GM23338 (cell line): ENCODE measurements around the gene EIF2B1. TPM values are rescaled to one million over a fixed set of nuclear protein-coding genes. Genes with fewer than 3 reads are reported as not detected.
A peak's percentile ranks its signal among the peaks of the same experiment; 100 is the strongest.

Experiments
- ATAC-seq: fragments of 200-7000 bp; cut with Tn5 transposase; 3 replicates; pipeline ENCODE4 v1.9.1; 2020
- DNase-seq: peaks from one replicate; pipeline ENCODE4 v3.0.0-alpha.2; 2015; ENCODE audit warnings: low spot score
- H2AFZ ChIP-seq: fragments of 200-600 bp; sonication (generic); 2 replicates; pipeline ENCODE4 v1.8.0; 2016; ENCODE audit warnings: antibody characterized with exemption, mild to moderate bottlenecking, moderate library complexity
- H3F3A ChIP-seq: fragments of 200-600 bp; sonication (generic); replicated peaks from 2 replicates; pipeline ENCODE4 v1.8.0; 2017; ENCODE audit warnings: antibody characterized with exemption, mixed run types, low read depth
- H3K27ac ChIP-seq: fragments of 200-600 bp; sonication (generic); 2 replicates; pipeline ENCODE4 v1.6.1; 2016; ENCODE audit warnings: low read depth
- H3K27me3 ChIP-seq: fragments of 200-600 bp; sonication (generic); 2 replicates; pipeline ENCODE4 v1.8.0; 2016; ENCODE audit warnings: mild to moderate bottlenecking, mixed run types, moderate library complexity; ENCODE audit not compliant: insufficient read depth
- H3K36me3 ChIP-seq: fragments of 200-600 bp; sonication (generic); 2 replicates; pipeline ENCODE4 v1.8.0; 2016; ENCODE audit warnings: mild to moderate bottlenecking; ENCODE audit not compliant: insufficient read depth
- H3K4me1 ChIP-seq: fragments of 200-600 bp; sonication (generic); 2 replicates; pipeline ENCODE4 v1.8.0; 2016; ENCODE audit warnings: mild to moderate bottlenecking, moderate library complexity; ENCODE audit not compliant: insufficient read depth
- H3K4me2 ChIP-seq: fragments of 200-600 bp; sonication (generic); 2 replicates; pipeline ENCODE4 v1.7.1; 2017; ENCODE audit warnings: mixed run types
- H3K4me3 ChIP-seq: fragments of 200-600 bp; sonication (generic); 2 replicates; pipeline ENCODE4 v1.6.1; 2016; ENCODE audit warnings: mixed run types
- H3K79me2 ChIP-seq: fragments of 200-600 bp; sonication (generic); replicated peaks from 2 replicates; pipeline ENCODE4 v1.8.0; 2017; ENCODE audit warnings: mild to moderate bottlenecking; ENCODE audit not compliant: insufficient read depth
- H3K9me2 ChIP-seq: fragments of 200-600 bp; sonication (generic); 2 replicates; pipeline ENCODE4 v1.8.0; 2017; ENCODE audit not compliant: insufficient read depth
- H4K20me1 ChIP-seq: fragments of 200-600 bp; sonication (generic); replicated peaks from 2 replicates; pipeline ENCODE4 v1.8.0; 2017; ENCODE audit warnings: mild to moderate bottlenecking; ENCODE audit not compliant: insufficient read depth
- H3K27ac Mint-ChIP-seq: 2 replicates; pipeline ENCODE4 v1.8.0; 2020; ENCODE audit warnings: inconsistent platforms, mild to moderate bottlenecking, moderate library complexity, mixed read lengths
- H3K27me3 Mint-ChIP-seq: 3 replicates; pipeline ENCODE4 v1.8.0; 2022; ENCODE audit warnings: low read depth, mild to moderate bottlenecking, moderate library complexity, mixed read lengths, inconsistent platforms; ENCODE audit not compliant: insufficient read depth, poor library complexity
- H3K36me3 Mint-ChIP-seq: 3 replicates; pipeline ENCODE4 v1.8.0; 2021; ENCODE audit warnings: low read depth, mild to moderate bottlenecking, inconsistent platforms, moderate library complexity, mixed read lengths
- H3K4me1 Mint-ChIP-seq: 3 replicates; pipeline ENCODE4 v1.8.0; 2020; ENCODE audit warnings: mild to moderate bottlenecking, inconsistent platforms, mixed read lengths
- H3K4me3 Mint-ChIP-seq: 3 replicates; pipeline ENCODE4 v1.8.0; 2021; ENCODE audit warnings: moderate library complexity, mild to moderate bottlenecking, inconsistent platforms, mixed read lengths
- H3K9me3 Mint-ChIP-seq: 3 replicates; pipeline ENCODE4 v1.8.0; 2020; ENCODE audit warnings: moderate library complexity, mild to moderate bottlenecking, inconsistent platforms, mixed read lengths
- CREB1 ChIP-seq: fragments of 250-450 bp; sonication (Bioruptor Pico); IDR thresholded peaks from 2 replicates; pipeline ENCODE4 v1.5.0; 2020; ENCODE audit warnings: low read depth, mild to moderate bottlenecking, moderate library complexity
- EZH2 ChIP-seq: fragments of 200-600 bp; sonication (generic); IDR thresholded peaks from one replicate; pipeline ENCODE4 v1.8.0; 2017; ENCODE audit warnings: antibody characterized with exemption, mild to moderate bottlenecking, low read depth; ENCODE audit not compliant: unreplicated experiment
- EZH2phosphoT487 ChIP-seq: fragments of 200-600 bp; sonication (generic); IDR thresholded peaks from one replicate; pipeline ENCODE4 v1.8.1; 2018; ENCODE audit warnings: antibody characterized with exemption; ENCODE audit not compliant: unreplicated experiment
- JUNB ChIP-seq: IDR thresholded peaks from one replicate; pipeline ENCODE4 v1.6.1; 2016; ENCODE audit warnings: antibody characterized with exemption; ENCODE audit not compliant: unreplicated experiment
- NANOG ChIP-seq: IDR thresholded peaks from 2 replicates; pipeline ENCODE4 v1.6.1; 2016; ENCODE audit warnings: antibody characterized with exemption, borderline replicate concordance
- POLR2AphosphoS5 ChIP-seq: IDR thresholded peaks from 2 replicates; pipeline ENCODE4 v1.6.1; 2016; ENCODE audit warnings: antibody characterized with exemption, low read depth
- STAT1 ChIP-seq: IDR thresholded peaks from one replicate; pipeline ENCODE4 v1.6.1; 2016; ENCODE audit warnings: antibody characterized with exemption; ENCODE audit not compliant: unreplicated experiment
- ZNF114 ChIP-seq: fragments of 250-450 bp; sonication (Bioruptor Pico); IDR thresholded peaks from 2 replicates; pipeline ENCODE4 v1.5.0; 2020; ENCODE audit warnings: mild to moderate bottlenecking, moderate library complexity
- ZNF331 ChIP-seq: fragments of 250-450 bp; sonication (Bioruptor Pico); IDR thresholded peaks from 2 replicates; pipeline ENCODE4 v1.5.0; 2020; ENCODE audit warnings: low read depth, mild to moderate bottlenecking, moderate library complexity
- polyA plus RNA-seq: library from polyadenylated mRNA; unstranded; fragments of >200 nt; fragmentation: Nextera tagmentation; extraction: Ambion mirVana; gene quantifications from 2 replicates; pipeline ENCODE4 v1.2.1, GENCODE V29; 2016
- total RNA-seq: library from RNA; depleted of rRNA; stranded (reverse); fragments of >200 nt; shearing (Covaris generic); gene quantifications from 2 replicates; pipeline ENCODE4 v1.2.3, GENCODE V29; 2014
- TF ChIP-seq, protein P1 (sequence below): IDR thresholded peaks from one replicate; pipeline ENCODE4 v1.6.1; 2018; ENCODE audit warnings: antibody characterized with exemption; ENCODE audit not compliant: unreplicated experiment
- TF ChIP-seq, protein P2 (sequence below): fragments of 250-450 bp; sonication (Bioruptor Pico); IDR thresholded peaks from 2 replicates; pipeline ENCODE4 v1.5.0; 2020; ENCODE audit warnings: mild to moderate bottlenecking, moderate library complexity
- TF ChIP-seq, protein P3 (sequence below): IDR thresholded peaks from 2 replicates; pipeline ENCODE4 v1.6.1; 2016; ENCODE audit warnings: antibody characterized with exemption

EIF2B1 gene
- total and polyA plus RNA-seq, 2 experiments from 2014 or later, result 33.5 to 117 TPM

DNA sequence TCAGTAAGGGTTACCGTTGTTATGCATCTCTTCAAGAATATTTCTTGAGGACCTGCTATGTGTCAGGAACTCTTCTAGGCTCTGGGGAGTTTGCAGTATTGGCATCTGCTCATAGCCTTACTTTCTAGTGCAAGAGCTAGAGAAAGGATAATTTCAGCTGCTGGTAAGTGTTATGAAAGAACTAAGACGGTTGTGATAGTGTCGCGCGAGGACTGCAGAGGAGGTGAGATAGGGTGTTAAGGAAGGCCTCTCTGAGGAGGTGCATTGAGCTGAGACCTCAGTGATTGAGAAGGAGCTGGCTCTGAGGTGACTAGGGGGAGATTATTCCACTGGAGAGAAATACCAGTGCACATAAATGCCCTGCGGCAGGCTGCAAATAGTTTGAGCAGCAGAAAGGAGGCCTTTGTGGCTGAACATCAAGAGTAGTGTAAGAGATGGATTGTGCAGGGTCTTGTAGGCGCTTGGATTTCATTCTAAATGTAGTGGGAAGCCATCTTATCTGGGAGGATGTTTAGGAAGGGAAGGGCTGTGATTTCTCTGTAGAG is 30.8 kb downstream of the EIF2B1 start (continued):
- TF ChIP-seq EZH2phosphoT487 (no peak), POLR2AphosphoS5 (no peak), ZNF331 (CRISPR knock-in tag) (no peak), NANOG (no peak)

DNA sequence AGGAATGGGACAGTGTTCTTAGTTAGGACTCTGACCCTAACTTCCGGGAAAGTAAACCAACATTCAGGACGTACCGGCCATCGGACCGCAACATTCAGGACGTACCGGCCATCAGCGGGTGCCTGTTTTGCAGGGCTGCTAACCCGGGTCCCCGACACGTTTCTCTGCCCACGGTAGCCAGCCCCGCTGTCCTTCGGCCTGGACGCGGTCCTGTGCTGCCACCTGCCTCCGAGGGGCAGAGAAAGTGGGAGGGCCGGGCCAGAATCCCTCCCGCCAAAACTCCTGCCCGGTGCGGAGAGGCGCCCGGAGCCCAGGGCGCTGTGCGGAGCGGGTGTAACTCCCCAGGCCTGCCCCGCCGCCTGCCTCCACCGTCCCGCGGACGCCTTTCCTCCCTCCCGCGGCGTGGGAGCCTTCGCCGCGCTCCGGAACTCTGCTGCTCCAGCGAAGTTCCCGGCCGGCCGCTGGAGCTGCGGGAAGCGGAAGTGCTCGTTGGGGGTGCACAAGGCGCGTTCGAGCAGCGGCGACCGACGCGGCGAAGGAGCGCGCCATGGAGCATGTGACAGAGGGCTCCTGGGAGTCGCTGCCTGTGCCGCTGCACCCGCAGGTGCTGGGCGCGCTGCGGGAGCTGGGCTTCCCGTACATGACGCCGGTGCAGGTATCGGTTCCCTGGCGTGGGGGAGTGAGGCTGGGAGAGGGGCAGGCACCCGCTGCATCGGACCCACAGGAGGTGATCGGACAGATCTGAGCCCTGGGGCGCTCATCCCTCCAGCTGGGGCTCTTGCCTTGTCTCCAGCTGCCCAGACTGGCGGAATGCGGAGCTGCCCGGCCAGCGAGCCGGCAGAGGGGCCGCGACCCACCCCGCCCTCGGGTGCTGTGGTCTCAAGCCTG is 31.6 kb downstream of the EIF2B1 start, which contains the start of gene DDX55:
TSS of gene DDX55 (plus strand) at position 498 of the 888 bp plus-strand sequence. CDS start at position 548, 50 bp downstream.
- H3K27me3 Mint-ChIP-seq, result peaks cover 5% of the 10 kb centered on the region
- Histone ChIP-seq H3K79me2 (peaks cover 47% of the 10 kb centered on the region), H3K4me3 (peak within 1 kb of the TSS; percentile 100)
- no peak for TF ChIP-seq EZH2phosphoT487
- TF ChIP-seq, protein P1, sequence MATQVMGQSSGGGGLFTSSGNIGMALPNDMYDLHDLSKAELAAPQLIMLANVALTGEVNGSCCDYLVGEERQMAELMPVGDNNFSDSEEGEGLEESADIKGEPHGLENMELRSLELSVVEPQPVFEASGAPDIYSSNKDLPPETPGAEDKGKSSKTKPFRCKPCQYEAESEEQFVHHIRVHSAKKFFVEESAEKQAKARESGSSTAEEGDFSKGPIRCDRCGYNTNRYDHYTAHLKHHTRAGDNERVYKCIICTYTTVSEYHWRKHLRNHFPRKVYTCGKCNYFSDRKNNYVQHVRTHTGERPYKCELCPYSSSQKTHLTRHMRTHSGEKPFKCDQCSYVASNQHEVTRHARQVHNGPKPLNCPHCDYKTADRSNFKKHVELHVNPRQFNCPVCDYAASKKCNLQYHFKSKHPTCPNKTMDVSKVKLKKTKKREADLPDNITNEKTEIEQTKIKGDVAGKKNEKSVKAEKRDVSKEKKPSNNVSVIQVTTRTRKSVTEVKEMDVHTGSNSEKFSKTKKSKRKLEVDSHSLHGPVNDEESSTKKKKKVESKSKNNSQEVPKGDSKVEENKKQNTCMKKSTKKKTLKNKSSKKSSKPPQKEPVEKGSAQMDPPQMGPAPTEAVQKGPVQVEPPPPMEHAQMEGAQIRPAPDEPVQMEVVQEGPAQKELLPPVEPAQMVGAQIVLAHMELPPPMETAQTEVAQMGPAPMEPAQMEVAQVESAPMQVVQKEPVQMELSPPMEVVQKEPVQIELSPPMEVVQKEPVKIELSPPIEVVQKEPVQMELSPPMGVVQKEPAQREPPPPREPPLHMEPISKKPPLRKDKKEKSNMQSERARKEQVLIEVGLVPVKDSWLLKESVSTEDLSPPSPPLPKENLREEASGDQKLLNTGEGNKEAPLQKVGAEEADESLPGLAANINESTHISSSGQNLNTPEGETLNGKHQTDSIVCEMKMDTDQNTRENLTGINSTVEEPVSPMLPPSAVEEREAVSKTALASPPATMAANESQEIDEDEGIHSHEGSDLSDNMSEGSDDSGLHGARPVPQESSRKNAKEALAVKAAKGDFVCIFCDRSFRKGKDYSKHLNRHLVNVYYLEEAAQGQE, result no peak
- no peak for TF ChIP-seq ZNF331 (CRISPR knock-in tag)
- TF ChIP-seq ZNF114 (CRISPR knock-in tag), result no peak
- TF ChIP-seq CREB1, result peak; percentile 91
- TF ChIP-seq NANOG, result no peak
- TF ChIP-seq STAT1, result no peak
- TF ChIP-seq JUNB, result no peak
- TF ChIP-seq, protein P2, sequence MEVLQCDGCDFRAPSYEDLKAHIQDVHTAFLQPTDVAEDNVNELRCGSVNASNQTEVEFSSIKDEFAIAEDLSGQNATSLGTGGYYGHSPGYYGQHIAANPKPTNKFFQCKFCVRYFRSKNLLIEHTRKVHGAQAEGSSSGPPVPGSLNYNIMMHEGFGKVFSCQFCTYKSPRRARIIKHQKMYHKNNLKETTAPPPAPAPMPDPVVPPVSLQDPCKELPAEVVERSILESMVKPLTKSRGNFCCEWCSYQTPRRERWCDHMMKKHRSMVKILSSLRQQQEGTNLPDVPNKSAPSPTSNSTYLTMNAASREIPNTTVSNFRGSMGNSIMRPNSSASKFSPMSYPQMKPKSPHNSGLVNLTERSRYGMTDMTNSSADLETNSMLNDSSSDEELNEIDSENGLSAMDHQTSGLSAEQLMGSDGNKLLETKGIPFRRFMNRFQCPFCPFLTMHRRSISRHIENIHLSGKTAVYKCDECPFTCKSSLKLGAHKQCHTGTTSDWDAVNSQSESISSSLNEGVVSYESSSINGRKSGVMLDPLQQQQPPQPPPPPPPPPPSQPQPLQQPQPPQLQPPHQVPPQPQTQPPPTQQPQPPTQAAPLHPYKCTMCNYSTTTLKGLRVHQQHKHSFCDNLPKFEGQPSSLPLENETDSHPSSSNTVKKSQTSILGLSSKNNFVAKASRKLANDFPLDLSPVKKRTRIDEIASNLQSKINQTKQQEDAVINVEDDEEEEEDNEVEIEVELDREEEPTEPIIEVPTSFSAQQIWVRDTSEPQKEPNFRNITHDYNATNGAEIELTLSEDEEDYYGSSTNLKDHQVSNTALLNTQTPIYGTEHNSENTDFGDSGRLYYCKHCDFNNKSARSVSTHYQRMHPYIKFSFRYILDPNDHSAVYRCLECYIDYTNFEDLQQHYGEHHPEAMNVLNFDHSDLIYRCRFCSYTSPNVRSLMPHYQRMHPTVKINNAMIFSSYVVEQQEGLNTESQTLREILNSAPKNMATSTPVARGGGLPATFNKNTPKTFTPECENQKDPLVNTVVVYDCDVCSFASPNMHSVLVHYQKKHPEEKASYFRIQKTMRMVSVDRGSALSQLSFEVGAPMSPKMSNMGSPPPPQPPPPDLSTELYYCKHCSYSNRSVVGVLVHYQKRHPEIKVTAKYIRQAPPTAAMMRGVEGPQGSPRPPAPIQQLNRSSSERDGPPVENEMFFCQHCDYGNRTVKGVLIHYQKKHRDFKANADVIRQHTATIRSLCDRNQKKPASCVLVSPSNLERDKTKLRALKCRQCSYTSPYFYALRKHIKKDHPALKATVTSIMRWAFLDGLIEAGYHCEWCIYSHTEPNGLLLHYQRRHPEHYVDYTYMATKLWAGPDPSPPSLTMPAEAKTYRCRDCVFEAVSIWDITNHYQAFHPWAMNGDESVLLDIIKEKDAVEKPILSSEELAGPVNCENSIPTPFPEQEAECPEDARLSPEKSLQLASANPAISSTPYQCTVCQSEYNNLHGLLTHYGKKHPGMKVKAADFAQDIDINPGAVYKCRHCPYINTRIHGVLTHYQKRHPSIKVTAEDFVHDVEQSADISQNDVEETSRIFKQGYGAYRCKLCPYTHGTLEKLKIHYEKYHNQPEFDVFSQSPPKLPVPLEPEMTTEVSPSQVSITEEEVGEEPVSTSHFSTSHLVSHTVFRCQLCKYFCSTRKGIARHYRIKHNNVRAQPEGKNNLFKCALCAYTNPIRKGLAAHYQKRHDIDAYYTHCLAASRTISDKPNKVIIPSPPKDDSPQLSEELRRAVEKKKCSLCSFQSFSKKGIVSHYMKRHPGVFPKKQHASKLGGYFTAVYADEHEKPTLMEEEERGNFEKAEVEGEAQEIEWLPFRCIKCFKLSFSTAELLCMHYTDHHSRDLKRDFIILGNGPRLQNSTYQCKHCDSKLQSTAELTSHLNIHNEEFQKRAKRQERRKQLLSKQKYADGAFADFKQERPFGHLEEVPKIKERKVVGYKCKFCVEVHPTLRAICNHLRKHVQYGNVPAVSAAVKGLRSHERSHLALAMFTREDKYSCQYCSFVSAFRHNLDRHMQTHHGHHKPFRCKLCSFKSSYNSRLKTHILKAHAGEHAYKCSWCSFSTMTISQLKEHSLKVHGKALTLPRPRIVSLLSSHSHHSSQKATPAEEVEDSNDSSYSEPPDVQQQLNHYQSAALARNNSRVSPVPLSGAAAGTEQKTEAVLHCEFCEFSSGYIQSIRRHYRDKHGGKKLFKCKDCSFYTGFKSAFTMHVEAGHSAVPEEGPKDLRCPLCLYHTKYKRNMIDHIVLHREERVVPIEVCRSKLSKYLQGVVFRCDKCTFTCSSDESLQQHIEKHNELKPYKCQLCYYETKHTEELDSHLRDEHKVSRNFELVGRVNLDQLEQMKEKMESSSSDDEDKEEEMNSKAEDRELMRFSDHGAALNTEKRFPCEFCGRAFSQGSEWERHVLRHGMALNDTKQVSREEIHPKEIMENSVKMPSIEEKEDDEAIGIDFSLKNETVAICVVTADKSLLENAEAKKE (CRISPR knock-in tag), result no peak
- TF ChIP-seq POLR2AphosphoS5, result peak; percentile 97
- TF ChIP-seq, protein P3, sequence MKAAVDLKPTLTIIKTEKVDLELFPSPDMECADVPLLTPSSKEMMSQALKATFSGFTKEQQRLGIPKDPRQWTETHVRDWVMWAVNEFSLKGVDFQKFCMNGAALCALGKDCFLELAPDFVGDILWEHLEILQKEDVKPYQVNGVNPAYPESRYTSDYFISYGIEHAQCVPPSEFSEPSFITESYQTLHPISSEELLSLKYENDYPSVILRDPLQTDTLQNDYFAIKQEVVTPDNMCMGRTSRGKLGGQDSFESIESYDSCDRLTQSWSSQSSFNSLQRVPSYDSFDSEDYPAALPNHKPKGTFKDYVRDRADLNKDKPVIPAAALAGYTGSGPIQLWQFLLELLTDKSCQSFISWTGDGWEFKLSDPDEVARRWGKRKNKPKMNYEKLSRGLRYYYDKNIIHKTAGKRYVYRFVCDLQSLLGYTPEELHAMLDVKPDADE, result peak; percentile 78
- TF ChIP-seq EZH2, result no peak

More for the DNA sequence above, 31.6 kb downstream of the EIF2B1 start, which contains the start of gene DDX55:
- Histone ChIP-seq H3K36me3 (peaks cover 23% of the 10 kb centered on the region), H4K20me1 (peaks cover 15% of the 10 kb centered on the region), H3K9me2 (no peaks in the 10 kb centered on the region), H3K27ac (peak within 1 kb of the TSS; percentile 85; the same call in 1 of the 2 replicates), H3K4me1 (peaks cover 4% of the 10 kb centered on the region; the same call in 1 of the 2 replicates), H3F3A (no peaks in the 10 kb centered on the region; the same call in 1 of the 2 replicates), H2AFZ (peak within 1 kb of the TSS; percentile 99), H3K27me3 (no peaks in the 10 kb centered on the region), H3K4me2 (peak within 1 kb of the TSS; percentile 99)
- DNase-seq, result peak; percentile 91
- ATAC-seq, result peak; percentile 97
- Mint-ChIP-seq H3K4me1 (peaks cover 9% of the 10 kb centered on the region), H3K9me3 (peaks cover 4% of the 10 kb centered on the region; the same call in 2 of the 3 replicates), H3K27ac (peak within 1 kb of the TSS; percentile 97), H3K36me3 (peaks cover 48% of the 10 kb centered on the region), H3K4me3 (peak within 1 kb of the TSS; percentile 86)
